ENCODE measurements around the gene RNF10. TPM values are rescaled to one million over a fixed set of nuclear protein-coding genes. Genes with fewer than 3 reads are reported as not detected.

The RNF10 gene
- total and polyA plus RNA-seq, 9 of the 15 experiments (the other 6 are each of a cell fraction or from before 2014, with no cell fraction given), result 43.0 to 139 (median 80.1) TPM

GRCh38 chr12:120579179-120579578, 45.0 kb downstream of the RNF10 start:
- H3K9ac ChIP-seq (ENCODE audit: insufficient read depth in 1 of 2, low read depth in 2 of 2, low read length in 2 of 2), result peak overlapping the region in 1 of 2 experiments; percentile 38; a peak in 1 of 4 replicates
- no peaks in the 10 kb centered on the region for H3K9me3 ChIP-seq (replicated peaks; ENCODE audit: control insufficient read depth, insufficient read depth, low read depth, low read length)
- no peaks in the 10 kb centered on the region for H3K27me3 ChIP-seq (ENCODE audit: control insufficient read depth in 2 of 2, insufficient read depth in 2 of 2, low read length in 2 of 2)
- no peak for FAIRE-seq
- peak in 2 of 4 experiments; percentile 25 to 71 for DNase-seq (ENCODE audit: extremely low read depth in 1 of 4, low spot score in 3 of 4)
- H3K79me2 ChIP-seq (ENCODE audit: control insufficient read depth, insufficient read depth, low read length), result peaks cover 14% of the 10 kb centered on the region; the same call in 2 of the 3 replicates
- ATAC-seq, result no peak
- POLR2A ChIA-PET, result interaction anchor here (0.8 to 1.4 kb wide), 6 partner anchors 10 to 287 kb away, joined by 3 to 4 read pairs (median 4); partner anchors contain the start of gene RNU4-1
- no peak overlapping the region for H2AFZ ChIP-seq (ENCODE audit: low read depth, low read length)
- H3K4me1 ChIP-seq (replicated peaks in 1 of 2; ENCODE audit: control insufficient read depth in 2 of 2, insufficient read depth in 2 of 2, low read length in 2 of 2), result peaks cover 10 to 13% of the 10 kb centered on the region in 2 experiments; a peak in 3 of 5 replicates
- BruUV-seq (replicated peaks), result no TSS peak
- H3K9me1 ChIP-seq (ENCODE audit: control insufficient read depth, insufficient read depth, low read length), result no peaks in the 10 kb centered on the region
- 17% methylated on average over 1 of the region's 1 CpG for WGBS (ENCODE audit: insufficient coverage, low coverage, missing lambda C conversion rate)
- intact Hi-C loops (cut with micrococcal nuclease) (no loop called here), in situ Hi-C loops (cut with MboI) (no loop called here)
- no peak overlapping the region for H3K4me2 ChIP-seq (ENCODE audit: insufficient read depth, low read length)
- CTCF ChIA-PET (ENCODE audit: low intra/inter-chr PET ratio), result no interaction called here
- no peak overlapping the region for H3K4me3 ChIP-seq
- H3K27ac ChIP-seq (ENCODE audit: extremely low read depth, low read depth, low read length), result no peak overlapping the region
- H3K36me3 ChIP-seq (ENCODE audit: control insufficient read depth, insufficient read depth, low read length), result peaks cover 50% of the 10 kb centered on the region
- H4K20me1 ChIP-seq (replicated peaks; ENCODE audit: control insufficient read depth, insufficient read depth, low read length), result peaks cover 13% of the 10 kb centered on the region; the same call in 1 of the 2 replicates
- TF ChIP-seq STAT5A (IDR thresholded peaks at IDR 0.05; ENCODE audit: borderline replicate concordance, low read length) (no peak), TCF3 (CRISPR knock-in tag; IDR thresholded peaks at IDR 0.05) (peak; percentile 63), ETS1 (conservative IDR thresholded peaks at IDR 0.05; ENCODE audit: control insufficient read depth, low read depth, low read length) (no peak), PML (IDR thresholded peaks at IDR 0.05; ENCODE audit: low read length) (peak; percentile 42; the same call in 1 of the 2 replicates), ZNF263 (CRISPR knock-in tag; IDR thresholded peaks at IDR 0.05; ENCODE audit: borderline replicate concordance) (peak; percentile 31; the same call in 1 of the 2 replicates), TEAD4 (IDR thresholded peaks at IDR 0.05; ENCODE audit: low read length) (0 out of 2 replicates have a peak, but pooled peaks have one; percentile 45), TEAD4 (CRISPR knock-in tag; IDR thresholded peaks at IDR 0.05; ENCODE audit: borderline replicate concordance) (no peak), POLR2AphosphoS5 (IDR thresholded peaks at IDR 0.05; ENCODE audit: control insufficient read depth, insufficient read depth, low read depth, low read length) (peak; percentile 40; the same call in 1 of the 2 replicates), MLLT1 (IDR thresholded peaks at IDR 0.05) (no peak), BCOR (IDR thresholded peaks at IDR 0.05) (no peak), NFIC (IDR thresholded peaks at IDR 0.05) (peak; percentile 59), HDAC2 (IDR thresholded peaks at IDR 0.05) (no peak), SRSF7 (optimal IDR thresholded peaks at IDR 0.05; ENCODE audit: low read depth, low read length) (no peak), TAF1 (IDR thresholded peaks at IDR 0.05; ENCODE audit: control insufficient read depth, extremely low read depth, insufficient read depth, low read length, severe bottlenecking) (no peak), KDM4B (IDR thresholded peaks at IDR 0.05; ENCODE audit: borderline replicate concordance in 2 of 2, low read depth in 1 of 2) (no peak), RCOR1 (IDR thresholded peaks at IDR 0.05; ENCODE audit: borderline replicate concordance in 1 of 2, low read depth in 2 of 2, low read length in 2 of 2) (peak in 1 of 2 experiments; percentile 72; a peak in 1 of 4 replicates), CAMTA2 (CRISPR knock-in tag; conservative IDR thresholded peaks at IDR 0.05) (no peak), MNT (conservative IDR thresholded peaks at IDR 0.05) (0 out of 4 replicates have a peak, but pooled peaks of 1 of the 2 experiments have one; percentile 15), TCF7L2 (IDR thresholded peaks at IDR 0.05; ENCODE audit: low read depth, low read length) (no peak), LEF1 (IDR thresholded peaks at IDR 0.05) (no peak)

All from K562 (cell line).